OCI-LY3 (cell line): ENCODE data around the gene TRIM7.
A peak's percentile ranks its signal among the peaks of the same experiment; 100 is the strongest.

Experiments
- EZH2phosphoT487 ChIP-seq: fragments of 200-600 bp; shearing (Covaris generic); IDR thresholded peaks from 2 replicates; pipeline ENCODE4 v1.6.1; 2018; ENCODE audit warnings: antibody characterized with exemption, mixed run types, low read depth
- TF ChIP-seq, protein P1 (sequence below): fragments of 200-600, 300-600 bp; sonication (generic); IDR thresholded peaks from 2 replicates; pipeline ENCODE4 v1.5.1; 2014; ENCODE audit warnings: antibody characterized with exemption, low read length, low read depth

DNA sequence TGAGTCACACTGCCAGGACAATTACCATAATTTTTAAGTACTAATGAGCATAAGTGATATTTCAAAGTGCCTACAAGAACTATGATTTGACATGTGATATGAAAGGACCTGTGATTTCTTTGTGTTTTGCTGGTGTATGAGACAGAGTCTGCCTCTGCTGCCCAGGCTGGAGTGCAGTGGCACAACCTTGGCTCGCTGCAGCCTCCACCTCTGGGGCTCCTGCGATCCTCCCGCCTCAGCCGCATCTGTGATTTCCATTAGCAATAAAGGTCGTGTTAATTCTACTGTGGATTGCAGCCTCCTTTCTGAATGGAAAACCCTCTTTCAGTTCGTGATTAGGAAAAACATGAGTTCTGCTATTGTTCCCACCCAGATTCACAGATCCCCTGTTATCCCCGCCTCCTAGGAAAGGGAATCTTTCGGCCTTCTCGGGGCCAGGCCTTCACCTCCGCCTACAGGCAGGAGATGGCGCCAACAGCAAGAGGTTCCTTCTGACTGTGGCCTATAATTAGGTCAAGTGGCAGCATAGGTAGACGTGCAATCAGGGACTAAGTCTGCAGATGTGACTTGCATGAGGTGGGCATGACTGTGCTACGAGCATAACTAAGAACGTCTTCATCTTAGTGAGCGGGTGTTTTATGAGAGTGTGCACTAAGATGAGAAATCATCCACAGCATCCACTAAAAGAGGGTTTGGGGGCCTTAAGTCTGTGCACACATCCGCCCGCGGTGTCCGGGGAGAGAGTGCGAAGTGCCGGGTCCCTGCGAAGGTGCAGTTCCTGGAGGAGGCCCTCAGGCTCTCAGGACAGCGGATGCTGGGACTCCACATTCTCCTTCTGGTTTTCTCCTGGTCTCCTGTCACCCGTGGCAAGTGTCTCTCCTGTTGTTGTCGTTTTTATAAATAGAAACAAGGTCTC lies 23.1 kb downstream of the TRIM7 start:
- TF ChIP-seq, protein P1, sequence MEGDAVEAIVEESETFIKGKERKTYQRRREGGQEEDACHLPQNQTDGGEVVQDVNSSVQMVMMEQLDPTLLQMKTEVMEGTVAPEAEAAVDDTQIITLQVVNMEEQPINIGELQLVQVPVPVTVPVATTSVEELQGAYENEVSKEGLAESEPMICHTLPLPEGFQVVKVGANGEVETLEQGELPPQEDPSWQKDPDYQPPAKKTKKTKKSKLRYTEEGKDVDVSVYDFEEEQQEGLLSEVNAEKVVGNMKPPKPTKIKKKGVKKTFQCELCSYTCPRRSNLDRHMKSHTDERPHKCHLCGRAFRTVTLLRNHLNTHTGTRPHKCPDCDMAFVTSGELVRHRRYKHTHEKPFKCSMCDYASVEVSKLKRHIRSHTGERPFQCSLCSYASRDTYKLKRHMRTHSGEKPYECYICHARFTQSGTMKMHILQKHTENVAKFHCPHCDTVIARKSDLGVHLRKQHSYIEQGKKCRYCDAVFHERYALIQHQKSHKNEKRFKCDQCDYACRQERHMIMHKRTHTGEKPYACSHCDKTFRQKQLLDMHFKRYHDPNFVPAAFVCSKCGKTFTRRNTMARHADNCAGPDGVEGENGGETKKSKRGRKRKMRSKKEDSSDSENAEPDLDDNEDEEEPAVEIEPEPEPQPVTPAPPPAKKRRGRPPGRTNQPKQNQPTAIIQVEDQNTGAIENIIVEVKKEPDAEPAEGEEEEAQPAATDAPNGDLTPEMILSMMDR, result peak; percentile 90
- TF ChIP-seq EZH2phosphoT487, result no peak
